GM21447 (cell line): ENCODE measurements around the gene SYDE2.
"Not testable (repeated sequence)": the region's sequence is repeated elsewhere in the genome, so short reads cannot be mapped to it uniquely, and the experiment has no call there.

ENCODE experiments used
- ATAC-seq: cut with Tn5 transposase; IDR thresholded peaks from one replicate; pipeline ENCODE4 v1.9.1; 2021; ENCODE audit not compliant: unreplicated experiment

SYDE2 gene

GRCh38 chr1:85200463-85201339 is at the start of gene SYDE2:
SYDE2 (minus strand) TSS chr1:85201016; CDS start chr1:85200996, 20 bp downstream.
- peak; percentile 72 for ATAC-seq

- ATAC-seq: not testable (repeated sequence)
Observed at GRCh38 chr1:85249042-85249441, 48.2 kb upstream of the SYDE2 start.

GRCh38 chr1:85245891-85246290 is 45.1 kb upstream of the SYDE2 start:
- ATAC-seq: no peak

- no peak for ATAC-seq
Observed at GRCh38 chr1:85245456-85245855, 44.6 kb upstream of the SYDE2 start.

GRCh38 chr1:85244271-85245061 is 43.6 kb upstream of the SYDE2 start:
- ATAC-seq: no peak

GRCh38 chr1:85243372-85243771 is 42.6 kb upstream of the SYDE2 start:
- ATAC-seq: no peak

- no peak for ATAC-seq
Observed at GRCh38 chr1:85240643-85241042, 39.8 kb upstream of the SYDE2 start.

- ATAC-seq: no peak
Observed at GRCh38 chr1:85240174-85240601, 39.4 kb upstream of the SYDE2 start.

GRCh38 chr1:85237613-85238012 is 36.8 kb upstream of the SYDE2 start:
- no peak for ATAC-seq

GRCh38 chr1:85230305-85230977 is 29.6 kb upstream of the SYDE2 start:
- no peak for ATAC-seq

- ATAC-seq: no peak
Observed at GRCh38 chr1:85229574-85230097, 28.8 kb upstream of the SYDE2 start.

- no peak for ATAC-seq
Observed at GRCh38 chr1:85228972-85229371, 28.2 kb upstream of the SYDE2 start.

- ATAC-seq: no peak
Observed at GRCh38 chr1:85225624-85226380, 25.0 kb upstream of the SYDE2 start.

- no peak for ATAC-seq
Observed at GRCh38 chr1:85224734-85225623, 24.2 kb upstream of the SYDE2 start.

- no peak for ATAC-seq
Observed at GRCh38 chr1:85224295-85224694, 23.5 kb upstream of the SYDE2 start.

- no peak for ATAC-seq
Observed at GRCh38 chr1:85223334-85223733, 22.5 kb upstream of the SYDE2 start.

GRCh38 chr1:85220756-85221201 is 20.0 kb upstream of the SYDE2 start:
- ATAC-seq: no peak

- no peak for ATAC-seq
Observed at GRCh38 chr1:85219853-85220610, 19.2 kb upstream of the SYDE2 start.

- ATAC-seq: no peak
Observed at GRCh38 chr1:85216697-85217096, 15.9 kb upstream of the SYDE2 start.
